Lower lobe of right lung (tissue), 2 donors: ENCODE measurements around the gene TSPAN16. TPM values are rescaled to one million over a fixed set of nuclear protein-coding genes. Genes with fewer than 3 reads are reported as not detected.
"Not testable (repeated sequence)": the region's sequence is repeated elsewhere in the genome, so short reads cannot be mapped to it uniquely, and the experiment has no call there.

Source experiments
- ATAC-seq, 2 donors: fragments of 200-7000 bp; cut with Tn5 transposase; one replicate each; pipeline ENCODE4 v1.9.1; 2020 to 2022; ENCODE audit warnings: mild to moderate bottlenecking in 2 of 2, moderate library complexity in 2 of 2
- DNase-seq: peaks from one replicate; pipeline ENCODE4 v3.0.0-alpha.2; 2020
- H3K27ac ChIP-seq: fragments of 200-600 bp; one replicate; pipeline ENCODE4 v1.8.0; 2022
- H3K27me3 ChIP-seq: fragments of 200-600 bp; one replicate; pipeline ENCODE4 v1.8.0; 2022; ENCODE audit warnings: low read depth
- H3K36me3 ChIP-seq: fragments of 200-600 bp; one replicate; pipeline ENCODE4 v1.8.0; 2022; ENCODE audit warnings: mild to moderate bottlenecking
- H3K4me1 ChIP-seq: fragments of 200-600 bp; one replicate; pipeline ENCODE4 v1.8.0; 2022
- H3K4me3 ChIP-seq: fragments of 200-600 bp; one replicate; pipeline ENCODE4 v1.8.0; 2022; ENCODE audit warnings: mild to moderate bottlenecking
- H3K9me3 ChIP-seq: fragments of 200-600 bp; one replicate; pipeline ENCODE4 v1.8.0; 2022
- CTCF ChIP-seq: fragments of 200-600 bp; IDR thresholded peaks from one replicate; pipeline ENCODE4 v1.8.0; 2022; ENCODE audit warnings: antibody characterized with exemption, mild to moderate bottlenecking
- intact Hi-C: fragments of 100-400 bp; cut with DNase I; formaldehyde crosslinking; loops from one replicate; pipeline ENCODE4 v1.11.0; 2022
- total RNA-seq: library from RNA; stranded (reverse); fragmentation: NEBNext Ultra II Directional; extraction: Animal tissue kit (Norgen Biotek cat#: 25700); gene quantifications from one replicate; pipeline ENCODE4 v1.2.1, GENCODE V29; 2021
- donor health status: DM: no; HTN: yes; CAD: no; lungs with severe emphysema.

The TSPAN16 gene
- total RNA-seq, 1 donor from 2014 or later = not detected

DNA sequence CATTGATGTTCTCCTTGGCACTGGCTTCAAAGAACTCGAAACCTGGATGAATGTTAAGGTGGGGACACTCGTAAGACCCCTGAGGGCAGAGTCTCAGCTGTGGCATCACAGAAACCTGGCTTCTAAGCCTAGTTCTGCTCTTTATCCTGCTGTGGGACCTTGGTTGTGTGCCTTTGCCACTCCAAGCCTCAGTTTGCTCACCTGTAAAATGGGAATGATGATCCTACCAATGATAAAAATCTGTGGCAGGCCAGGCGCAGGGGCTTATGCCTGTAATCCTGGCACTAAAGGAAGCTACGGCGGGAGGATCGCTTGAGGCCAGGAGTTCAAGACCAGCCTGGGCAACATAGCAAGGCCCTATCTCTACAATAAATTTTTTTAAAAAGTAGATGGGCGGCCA lies 29.6 kb downstream of the TSPAN16 start:
- TF ChIP-seq CTCF = no peak
- H3K36me3 ChIP-seq = peaks cover 55% of the 10 kb centered on the region
- no peaks in the 10 kb centered on the region for H3K9me3 ChIP-seq
- no peaks in the 10 kb centered on the region for H3K27me3 ChIP-seq
- no peak overlapping the region for H3K4me3 ChIP-seq
- intact Hi-C loops = no loop called here
- H3K27ac ChIP-seq = no peak overlapping the region
- DNase-seq (no peak), ATAC-seq (no peak)
- peaks cover 41% of the 10 kb centered on the region for H3K4me1 ChIP-seq

DNA sequence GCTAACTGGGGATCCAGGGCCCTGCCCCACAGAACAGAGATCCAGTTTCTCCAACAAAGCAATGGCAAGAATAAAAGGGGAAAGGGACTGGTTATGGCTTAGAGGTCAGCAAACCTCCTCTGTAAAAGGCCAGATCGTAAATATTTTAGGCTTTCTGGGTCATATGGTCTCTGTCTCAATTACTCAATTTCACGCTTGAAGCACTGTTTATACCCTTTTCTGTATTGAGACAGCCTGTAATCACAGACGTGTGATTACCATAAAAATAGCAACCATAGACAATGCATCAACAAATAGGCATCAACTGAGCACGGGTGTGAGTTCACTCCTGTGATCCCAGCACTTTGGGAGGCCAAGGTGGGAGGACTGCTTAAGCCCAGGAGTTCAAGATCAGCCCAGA lies 34.2 kb downstream of the TSPAN16 start:
- DNase-seq (no peak), ATAC-seq (no peak)
- TF ChIP-seq CTCF = no peak
- H3K9me3 ChIP-seq = no peaks in the 10 kb centered on the region
- H3K4me3 ChIP-seq = no peak overlapping the region
- peaks cover 5% of the 10 kb centered on the region for H3K4me1 ChIP-seq
- intact Hi-C loops = no loop called here
- no peak overlapping the region for H3K27ac ChIP-seq
- no peaks in the 10 kb centered on the region for H3K27me3 ChIP-seq
- peaks cover 96% of the 10 kb centered on the region for H3K36me3 ChIP-seq

GRCh38 chr19:11331502-11331901 lies 35.5 kb downstream of the TSPAN16 start:
- intact Hi-C loops = no loop called here

GRCh38 chr19:11332822-11333221 lies 36.9 kb downstream of the TSPAN16 start:
- Histone ChIP-seq H3K27ac (no peak overlapping the region), H3K27me3 (no peaks in the 10 kb centered on the region), H3K36me3 (peaks cover 88% of the 10 kb centered on the region), H3K4me1 (peaks cover under 1% of the 10 kb centered on the region), H3K9me3 (no peaks in the 10 kb centered on the region), H3K4me3 (no peak overlapping the region)
- no peak for TF ChIP-seq CTCF
- intact Hi-C loops = no loop called here
- no peak for ATAC-seq
- DNase-seq = no peak

More at GRCh38 chr19:11331502-11331901, 35.5 kb downstream of the TSPAN16 start:
- peak in 1 of 2 donors; percentile 26 for ATAC-seq
- Histone ChIP-seq H3K9me3 (no peaks in the 10 kb centered on the region), H3K27me3 (no peaks in the 10 kb centered on the region), H3K27ac (no peak overlapping the region), H3K36me3 (peaks cover 96% of the 10 kb centered on the region), H3K4me1 (no peaks in the 10 kb centered on the region), H3K4me3 (no peak overlapping the region)
- no peak for DNase-seq
- no peak for TF ChIP-seq CTCF

DNA sequence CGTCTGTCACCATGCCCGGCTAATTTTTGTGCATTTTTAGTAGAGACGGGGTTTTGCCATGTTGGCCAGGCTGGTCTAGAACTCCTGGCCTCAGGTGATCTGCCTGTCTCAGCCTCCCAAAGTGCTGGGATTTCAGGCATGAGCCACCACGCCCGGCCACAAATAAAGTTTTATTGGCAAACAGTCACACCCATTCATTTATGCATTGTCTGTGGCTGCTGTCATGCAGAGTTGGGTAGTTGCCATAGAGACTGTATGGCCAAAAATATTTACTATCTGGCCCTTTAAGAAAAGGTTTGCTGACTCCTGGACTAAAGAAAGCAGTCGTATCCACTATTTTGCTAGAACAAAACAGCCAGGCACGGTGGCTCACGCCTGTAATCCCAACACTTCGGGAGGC lies 37.9 kb downstream of the TSPAN16 start:
- peaks cover 78% of the 10 kb centered on the region for H3K36me3 ChIP-seq
- ATAC-seq, intact Hi-C loops, H3K4me3 ChIP-seq, DNase-seq, H3K9me3 ChIP-seq, H3K27me3 ChIP-seq, H3K27ac ChIP-seq: not testable (repeated sequence)
- H3K4me1 ChIP-seq = peaks cover 11% of the 10 kb centered on the region

DNA sequence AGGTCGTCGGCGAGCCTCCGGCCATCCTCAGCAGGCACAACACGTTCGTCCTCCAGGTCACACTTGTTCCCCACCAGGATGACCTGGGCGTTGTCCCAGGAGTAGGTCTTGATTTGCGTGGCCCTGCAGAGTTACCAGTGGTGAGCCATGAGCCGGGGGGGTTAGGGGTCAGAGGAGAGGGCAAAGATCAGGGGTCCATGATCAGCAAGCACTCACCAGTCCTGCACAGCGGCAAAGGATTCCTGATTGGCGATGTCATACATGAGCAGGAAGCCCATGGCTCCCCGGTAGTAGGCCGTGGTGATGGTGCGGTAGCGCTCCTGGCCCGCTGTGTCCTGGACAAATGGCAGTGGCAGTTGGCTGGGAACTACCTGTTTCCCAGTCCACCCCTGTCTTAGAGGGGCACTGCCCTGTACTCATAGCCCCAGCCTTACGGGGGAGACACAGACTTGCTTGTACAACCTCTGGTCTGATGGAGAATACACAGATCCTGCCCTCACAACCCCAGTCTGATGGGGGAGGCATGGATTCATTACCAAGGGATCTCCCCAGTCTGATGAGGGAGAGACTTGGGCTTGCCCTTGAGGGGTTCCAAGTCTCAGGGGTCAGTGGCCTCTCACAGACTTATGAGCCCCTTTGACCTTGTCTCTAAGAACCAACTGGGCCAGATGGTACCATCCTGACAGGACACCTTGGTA lies 39.6 kb downstream of the TSPAN16 start:
- peaks cover 20% of the 10 kb centered on the region for H3K4me1 ChIP-seq
- intact Hi-C loops = no loop called here
- ATAC-seq (no peak), DNase-seq (no peak)
- H3K9me3 ChIP-seq = no peaks in the 10 kb centered on the region
- H3K27ac ChIP-seq = no peak overlapping the region
- H3K36me3 ChIP-seq = peaks cover 62% of the 10 kb centered on the region
- H3K27me3 ChIP-seq = no peaks in the 10 kb centered on the region
- TF ChIP-seq CTCF = no peak
- H3K4me3 ChIP-seq = no peak overlapping the region
